Upper lobe of left lung (tissue), 4 donors: ENCODE results near the gene ARID3B.

Source experiments
- EP300 ChIP-seq, 4 donors: sonication (generic); formaldehyde crosslinking; IDR thresholded peaks; one replicate each; pipeline ENCODE4 v1.5.1; 2017; ENCODE audit warnings: antibody characterized with exemption in 4 of 4, control low read depth in 2 of 4
- POLR2A ChIP-seq, 4 donors: fragments of 450-650 bp; IDR thresholded peaks; one replicate each; pipeline ENCODE4 v1.5.1; 2016 to 2017; ENCODE audit warnings: antibody characterized with exemption in 4 of 4, mild to moderate bottlenecking in 2 of 4
- POLR2AphosphoS5 ChIP-seq, 2 donors: sonication (generic); formaldehyde crosslinking; IDR thresholded peaks; one replicate each; pipeline ENCODE4 v1.5.1; 2017; ENCODE audit warnings: antibody characterized with exemption in 2 of 2
- TF ChIP-seq, protein P1 (sequence below), 6 experiments: fragments of 450-650 bp in 4 of 6; fragments of 200-600 bp in 2 of 6; sonication (generic) in 2 of 6; IDR thresholded peaks; one replicate each; pipeline ENCODE4 v1.5.1; 2016 to 2019; ENCODE audit warnings: antibody characterized with exemption in 6 of 6

DNA sequence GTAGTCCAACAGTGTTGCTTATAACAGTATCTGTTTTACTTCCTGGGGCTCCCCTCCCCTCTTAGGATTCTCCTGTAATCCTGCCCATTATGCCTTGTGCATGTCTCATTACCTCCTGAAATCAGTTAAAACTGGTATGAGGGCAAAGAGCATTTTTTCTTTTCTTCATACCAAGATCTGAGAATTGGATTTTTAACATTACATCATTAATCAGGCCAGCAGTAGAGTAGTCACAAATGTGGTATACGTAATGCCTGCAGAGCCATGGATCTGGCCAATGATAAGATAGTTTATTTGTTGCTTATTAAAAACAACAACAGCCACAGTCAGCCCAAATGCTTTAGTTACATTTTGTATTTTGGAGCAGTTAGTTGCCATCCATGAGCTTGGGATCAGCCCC is 23.2 kb downstream of the ARID3B start:
- TF ChIP-seq POLR2AphosphoS5 (IDR thresholded peaks at IDR 0.05) (no peak), POLR2A (IDR thresholded peaks at IDR 0.05) (no peak), EP300 (IDR thresholded peaks at IDR 0.05) (no peak)
- TF ChIP-seq, protein P1, sequence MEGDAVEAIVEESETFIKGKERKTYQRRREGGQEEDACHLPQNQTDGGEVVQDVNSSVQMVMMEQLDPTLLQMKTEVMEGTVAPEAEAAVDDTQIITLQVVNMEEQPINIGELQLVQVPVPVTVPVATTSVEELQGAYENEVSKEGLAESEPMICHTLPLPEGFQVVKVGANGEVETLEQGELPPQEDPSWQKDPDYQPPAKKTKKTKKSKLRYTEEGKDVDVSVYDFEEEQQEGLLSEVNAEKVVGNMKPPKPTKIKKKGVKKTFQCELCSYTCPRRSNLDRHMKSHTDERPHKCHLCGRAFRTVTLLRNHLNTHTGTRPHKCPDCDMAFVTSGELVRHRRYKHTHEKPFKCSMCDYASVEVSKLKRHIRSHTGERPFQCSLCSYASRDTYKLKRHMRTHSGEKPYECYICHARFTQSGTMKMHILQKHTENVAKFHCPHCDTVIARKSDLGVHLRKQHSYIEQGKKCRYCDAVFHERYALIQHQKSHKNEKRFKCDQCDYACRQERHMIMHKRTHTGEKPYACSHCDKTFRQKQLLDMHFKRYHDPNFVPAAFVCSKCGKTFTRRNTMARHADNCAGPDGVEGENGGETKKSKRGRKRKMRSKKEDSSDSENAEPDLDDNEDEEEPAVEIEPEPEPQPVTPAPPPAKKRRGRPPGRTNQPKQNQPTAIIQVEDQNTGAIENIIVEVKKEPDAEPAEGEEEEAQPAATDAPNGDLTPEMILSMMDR (IDR thresholded peaks at IDR 0.05) = no peak
